Fibroblast of upper back skin (primary cell): Measurements from ENCODE around the gene CPT1C.

Experiments used
- DNase-seq: peaks from one replicate; pipeline ENCODE4 v3.0.0-alpha.2; 2013

The CPT1C gene

GRCh38 chr19:49684251-49684982 is 6.5 kb upstream of the CPT1C start:
- DNase-seq = no peak

DNA sequence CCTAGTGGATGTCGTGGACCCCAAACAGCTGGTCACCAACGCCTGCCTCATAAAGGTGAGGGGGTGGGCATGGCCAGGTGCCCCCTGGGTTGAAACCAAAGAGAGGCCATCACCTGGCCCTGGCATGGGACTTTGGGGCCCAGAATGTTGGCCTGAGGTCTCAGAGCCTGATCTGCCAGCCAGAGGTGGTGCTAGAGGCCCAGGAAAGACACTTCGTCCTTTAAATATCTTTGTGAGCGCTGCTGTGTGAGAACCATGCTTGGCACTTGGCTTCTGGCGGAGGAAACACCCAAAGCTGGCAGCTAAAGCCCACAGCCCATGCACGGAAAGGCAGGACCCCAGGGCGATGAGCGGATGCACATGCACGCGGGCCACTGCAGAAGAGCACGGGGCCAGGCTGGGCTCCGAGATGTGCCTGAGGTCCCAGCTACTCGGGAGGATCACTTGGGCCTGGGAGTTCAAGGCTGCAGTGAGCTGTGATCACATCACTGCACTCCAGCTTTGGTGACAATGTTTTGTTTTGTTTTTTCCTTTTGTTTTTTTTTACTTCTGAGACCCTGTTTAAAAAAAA is 5.8 kb upstream of the CPT1C start:
- no peak for DNase-seq

GRCh38 chr19:49685845-49686332 is 5.0 kb upstream of the CPT1C start:
- DNase-seq = no peak

DNA sequence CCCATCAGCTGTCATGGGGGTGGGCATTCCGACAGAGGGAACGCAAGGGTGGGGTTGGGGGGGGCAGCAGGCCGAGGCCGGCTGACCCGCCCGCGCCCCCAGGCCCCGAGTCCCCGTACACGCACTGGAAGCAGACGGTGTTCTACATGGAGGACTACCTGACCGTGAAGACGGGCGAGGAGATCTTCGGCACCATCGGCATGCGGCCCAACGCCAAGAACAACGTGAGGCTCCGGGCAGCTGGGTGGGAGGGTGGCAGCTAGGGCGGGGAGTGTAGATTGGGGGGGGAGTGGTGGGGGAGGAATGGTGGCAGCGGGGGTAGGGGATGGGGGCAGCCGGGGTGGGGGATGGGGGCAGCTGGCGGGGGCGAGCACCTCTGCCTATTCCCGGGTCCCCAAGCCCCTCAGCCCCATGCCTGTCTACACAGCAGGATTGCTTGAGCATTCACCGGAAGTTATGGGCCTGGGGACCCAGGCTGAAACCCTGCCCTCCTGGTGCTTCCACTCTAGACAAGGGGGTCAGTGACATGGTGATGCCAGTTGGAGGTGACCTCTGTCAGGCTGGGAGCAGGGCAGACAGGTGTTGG is 4.3 kb upstream of the CPT1C start:
- no peak for DNase-seq

DNA sequence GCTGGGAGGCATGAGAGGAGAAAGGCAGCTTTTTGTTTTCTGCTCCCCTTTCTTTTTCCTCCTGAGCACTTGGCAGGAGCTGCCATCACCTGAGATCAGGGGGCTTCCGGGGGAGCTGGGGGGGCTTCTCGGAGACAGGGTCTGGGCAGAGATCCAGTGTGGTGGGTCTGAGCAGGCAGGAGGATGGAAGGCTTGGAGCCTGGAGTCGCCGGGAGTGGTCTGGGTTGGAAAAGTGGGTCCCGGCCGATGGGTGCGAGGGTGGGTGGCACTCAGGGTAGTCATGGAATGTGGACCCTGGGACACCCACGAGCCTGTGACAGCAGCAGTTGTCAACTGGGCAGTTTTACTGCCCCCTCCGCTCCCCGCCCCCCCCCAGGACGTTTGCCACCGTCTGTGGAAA is 3.8 kb upstream of the CPT1C start:
- no peak for DNase-seq

- no peak for DNase-seq
These were observed 3.2 kb upstream of the CPT1C start for GRCh38 chr19:49687566-49688316.

DNA sequence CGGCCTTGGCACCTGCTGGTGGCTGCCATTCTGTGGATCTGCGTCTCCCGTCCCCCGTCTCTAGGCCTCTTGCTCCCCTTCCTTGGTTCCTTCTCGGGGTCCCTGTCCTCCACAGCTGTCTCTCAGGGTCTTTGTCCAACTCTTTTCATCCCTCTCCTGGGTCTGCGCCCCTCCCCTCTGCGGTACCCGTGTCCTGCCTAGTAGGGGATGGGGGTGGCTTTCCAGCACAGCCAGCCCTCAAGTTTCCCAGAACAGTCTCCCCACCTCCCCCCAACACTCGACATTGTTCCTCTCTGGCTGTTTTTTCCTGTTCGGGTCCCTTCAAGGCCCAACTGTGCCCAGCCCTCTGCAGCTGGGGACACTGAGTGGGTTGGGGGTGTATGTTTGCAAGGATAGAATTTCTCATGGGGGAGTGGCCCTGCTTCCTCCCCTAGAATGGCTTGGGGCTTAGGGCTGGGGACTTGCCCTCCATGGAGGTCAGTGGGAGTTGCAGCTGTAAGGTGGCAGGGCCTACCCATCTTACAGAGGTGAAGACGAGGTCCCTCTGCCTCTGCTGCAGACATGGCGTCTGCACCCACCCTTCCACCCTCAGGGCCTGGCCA is 2.3 kb upstream of the CPT1C start:
- DNase-seq = no peak

DNA sequence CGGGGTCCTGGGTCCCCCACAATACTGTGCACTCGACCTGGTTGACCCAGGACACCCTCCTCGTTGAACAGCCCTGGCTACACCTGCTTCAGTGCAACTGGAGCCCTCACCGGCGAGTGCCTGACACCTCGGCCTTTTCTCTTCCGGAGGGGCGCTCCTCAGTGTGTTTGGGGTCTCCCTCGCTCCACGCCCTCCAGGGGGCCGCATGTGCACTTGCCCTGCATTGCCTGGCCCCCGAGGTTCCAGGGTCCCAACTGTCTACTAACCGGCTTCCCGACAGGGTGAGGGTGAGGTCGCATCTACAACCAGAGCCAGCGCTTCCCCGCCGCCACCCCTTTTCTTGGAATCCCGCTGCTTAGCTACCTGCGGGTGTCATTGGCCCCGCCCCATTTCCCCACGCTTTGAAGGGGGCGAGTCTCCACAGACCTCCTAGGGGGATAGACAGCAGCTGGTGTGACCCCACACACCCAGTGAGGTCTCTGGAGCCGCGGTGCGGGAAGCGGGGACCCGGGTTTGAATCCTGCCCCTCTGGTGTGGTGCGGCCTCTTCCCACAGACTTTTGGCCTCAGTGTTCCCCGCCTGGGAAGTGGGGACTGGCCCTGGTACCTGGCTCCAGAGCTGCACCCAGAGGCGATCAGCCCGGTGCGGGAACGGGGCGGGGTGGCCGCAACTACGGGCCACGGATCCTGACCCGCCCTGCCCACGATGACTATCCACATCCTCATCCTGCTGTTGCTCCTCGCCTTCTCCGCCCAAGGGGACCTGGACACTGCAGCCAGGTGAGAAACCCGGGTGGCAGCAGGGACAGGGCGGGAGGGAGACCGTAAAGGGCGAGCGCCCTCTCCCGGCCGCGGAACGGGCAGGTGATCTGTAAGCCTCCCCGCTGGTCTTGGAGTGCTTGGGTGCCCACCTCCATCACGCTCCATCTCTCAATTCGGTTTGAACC is 1.5 kb upstream of the CPT1C start, which contains the start of gene ADM5:
ADM5 (plus strand) TSS at position 462 of the 946 bp plus-strand sequence; CDS start at position 706, 244 bp downstream.
- no peak for DNase-seq

DNA sequence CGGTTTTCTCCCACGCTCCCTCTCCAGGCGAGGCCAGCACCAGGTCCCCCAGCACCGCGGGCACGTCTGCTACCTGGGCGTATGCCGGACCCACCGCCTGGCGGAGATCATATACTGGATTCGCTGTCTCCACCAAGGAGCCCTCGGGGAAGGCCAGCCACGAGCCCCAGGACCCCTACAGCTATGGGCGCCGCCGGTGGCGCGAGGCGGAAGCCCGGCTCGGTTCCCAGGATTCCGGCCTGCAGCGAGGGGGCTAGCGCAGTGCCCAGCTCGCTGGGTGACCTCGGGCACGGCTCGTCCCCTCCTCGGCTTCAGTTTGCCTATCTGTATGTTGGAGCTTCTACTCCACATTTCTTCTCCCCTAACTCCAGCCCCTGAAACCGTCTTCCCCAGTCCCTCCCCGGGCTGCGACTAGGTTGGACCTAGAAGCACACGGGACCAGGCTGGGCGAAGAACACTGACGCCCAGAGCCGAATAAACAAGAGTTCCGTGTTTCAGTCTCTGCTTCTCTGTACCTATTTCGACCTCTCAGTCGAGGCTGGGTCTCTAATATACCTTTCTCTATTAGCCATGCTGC is 749 bp upstream of the CPT1C start:
- DNase-seq = no peak

GRCh38 chr19:49691243-49692146 is 579 bp downstream of the CPT1C start:
- peak; percentile 85 for DNase-seq

- DNase-seq = no peak
These were observed 1.2 kb downstream of the CPT1C start for GRCh38 chr19:49692147-49692506.

- DNase-seq = no peak
These were observed 5.2 kb downstream of the CPT1C start for GRCh38 chr19:49696115-49696514.

- DNase-seq = no peak
These were observed 5.9 kb downstream of the CPT1C start for GRCh38 chr19:49696865-49697264.

- DNase-seq = no peak
These were observed 8.4 kb downstream of the CPT1C start for GRCh38 chr19:49699364-49699763.

DNA sequence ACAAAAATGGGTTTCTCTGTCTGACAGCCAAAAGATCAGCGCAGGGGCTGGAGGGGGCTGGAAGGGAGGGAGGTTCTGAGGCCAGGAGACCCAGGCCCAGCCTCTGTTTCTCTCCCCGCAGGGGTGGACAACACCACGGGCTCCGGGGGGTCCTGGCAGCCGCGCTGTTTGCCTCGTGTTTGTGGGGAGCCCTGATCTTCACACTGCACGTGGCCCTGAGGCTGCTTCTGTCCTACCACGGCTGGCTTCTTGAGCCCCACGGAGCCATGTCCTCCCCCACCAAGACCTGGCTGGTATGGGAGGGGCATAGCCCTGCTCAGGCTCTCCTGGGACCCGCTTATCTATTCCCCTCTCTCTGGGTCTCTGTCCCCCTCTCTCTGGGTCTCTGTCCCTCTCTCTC is 9.6 kb downstream of the CPT1C start:
- no peak for DNase-seq

GRCh38 chr19:49701271-49701786 is 10.4 kb downstream of the CPT1C start:
- no peak for DNase-seq

GRCh38 chr19:49704888-49705642 is 14.1 kb downstream of the CPT1C start:
- no peak for DNase-seq

- DNase-seq = no peak
These were observed 15.0 kb downstream of the CPT1C start for GRCh38 chr19:49705919-49706318.

GRCh38 chr19:49710372-49710951 is 19.5 kb downstream of the CPT1C start:
- peak; percentile 41 for DNase-seq
